ENCODE results near the gene ACACB.

Gene ACACB

DNA sequence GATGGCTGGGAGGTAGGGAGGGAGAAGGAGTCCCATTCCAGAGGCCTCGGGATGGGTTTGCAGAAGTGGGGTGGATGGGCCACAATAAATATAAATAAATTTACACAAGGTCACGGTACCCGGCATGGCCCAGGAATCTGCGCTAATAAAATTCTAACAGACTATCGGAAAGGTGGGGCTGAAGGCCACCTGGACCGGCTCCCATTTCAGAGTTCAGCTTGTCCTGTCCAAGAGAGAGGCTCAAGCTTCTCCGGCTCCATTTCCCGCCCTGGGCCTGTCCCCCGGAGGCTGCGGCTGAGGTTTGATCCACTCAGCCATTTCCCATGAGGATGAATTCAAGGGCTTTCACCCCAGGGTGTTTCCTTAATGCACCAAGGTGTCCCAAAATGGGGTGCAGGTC is 162.5 kb downstream of the ACACB start:
- no peak for DNase-seq (ENCODE audit: extremely low read depth, insufficient read length)
- TF ChIP-seq, protein P1, sequence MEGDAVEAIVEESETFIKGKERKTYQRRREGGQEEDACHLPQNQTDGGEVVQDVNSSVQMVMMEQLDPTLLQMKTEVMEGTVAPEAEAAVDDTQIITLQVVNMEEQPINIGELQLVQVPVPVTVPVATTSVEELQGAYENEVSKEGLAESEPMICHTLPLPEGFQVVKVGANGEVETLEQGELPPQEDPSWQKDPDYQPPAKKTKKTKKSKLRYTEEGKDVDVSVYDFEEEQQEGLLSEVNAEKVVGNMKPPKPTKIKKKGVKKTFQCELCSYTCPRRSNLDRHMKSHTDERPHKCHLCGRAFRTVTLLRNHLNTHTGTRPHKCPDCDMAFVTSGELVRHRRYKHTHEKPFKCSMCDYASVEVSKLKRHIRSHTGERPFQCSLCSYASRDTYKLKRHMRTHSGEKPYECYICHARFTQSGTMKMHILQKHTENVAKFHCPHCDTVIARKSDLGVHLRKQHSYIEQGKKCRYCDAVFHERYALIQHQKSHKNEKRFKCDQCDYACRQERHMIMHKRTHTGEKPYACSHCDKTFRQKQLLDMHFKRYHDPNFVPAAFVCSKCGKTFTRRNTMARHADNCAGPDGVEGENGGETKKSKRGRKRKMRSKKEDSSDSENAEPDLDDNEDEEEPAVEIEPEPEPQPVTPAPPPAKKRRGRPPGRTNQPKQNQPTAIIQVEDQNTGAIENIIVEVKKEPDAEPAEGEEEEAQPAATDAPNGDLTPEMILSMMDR (IDR thresholded peaks at IDR 0.05; ENCODE audit: insufficient read depth, low read length, poor library complexity, severe bottlenecking), result no peak
- Histone ChIP-seq H3K4me3 (replicated peaks; ENCODE audit: low read depth, low read length) (no peak overlapping the region), H3K36me3 (ENCODE audit: control insufficient read depth, insufficient read depth, low read length) (no peaks in the 10 kb centered on the region), H3K27me3 (replicated peaks; ENCODE audit: control insufficient read depth, insufficient read depth, low read length) (no peaks in the 10 kb centered on the region; the same call in 1 of the 2 replicates)

DNA sequence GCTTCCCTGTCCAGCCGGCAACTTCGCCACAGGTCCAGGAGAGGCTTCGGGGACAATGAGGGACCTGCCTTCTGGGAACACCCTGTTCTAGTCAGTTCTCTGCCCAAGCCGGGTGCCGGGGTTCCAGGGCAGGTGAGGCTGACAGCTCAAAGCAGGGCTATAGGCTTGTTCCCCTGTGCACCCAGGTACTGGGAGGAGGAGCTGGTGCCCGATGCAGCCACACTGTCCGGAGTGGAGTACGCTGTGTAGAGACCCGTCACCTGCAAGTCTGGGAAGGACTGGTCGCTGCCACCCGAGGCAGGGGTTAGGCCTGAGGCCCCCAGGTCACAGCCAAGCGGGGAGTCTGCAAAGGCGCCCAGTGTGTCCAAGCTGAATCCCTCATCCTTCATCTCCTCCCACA is 163.1 kb downstream of the ACACB start:
- Histone ChIP-seq H3K27me3 (replicated peaks; ENCODE audit: control insufficient read depth, insufficient read depth, low read length) (no peaks in the 10 kb centered on the region; the same call in 1 of the 2 replicates), H3K36me3 (ENCODE audit: control insufficient read depth, insufficient read depth, low read length) (no peaks in the 10 kb centered on the region), H3K4me3 (replicated peaks; ENCODE audit: low read depth, low read length) (no peak overlapping the region)
- TF ChIP-seq, protein P1 (IDR thresholded peaks at IDR 0.05; ENCODE audit: insufficient read depth, low read length, poor library complexity, severe bottlenecking), result no peak
- no peak for DNase-seq (ENCODE audit: extremely low read depth, insufficient read length)

DNA sequence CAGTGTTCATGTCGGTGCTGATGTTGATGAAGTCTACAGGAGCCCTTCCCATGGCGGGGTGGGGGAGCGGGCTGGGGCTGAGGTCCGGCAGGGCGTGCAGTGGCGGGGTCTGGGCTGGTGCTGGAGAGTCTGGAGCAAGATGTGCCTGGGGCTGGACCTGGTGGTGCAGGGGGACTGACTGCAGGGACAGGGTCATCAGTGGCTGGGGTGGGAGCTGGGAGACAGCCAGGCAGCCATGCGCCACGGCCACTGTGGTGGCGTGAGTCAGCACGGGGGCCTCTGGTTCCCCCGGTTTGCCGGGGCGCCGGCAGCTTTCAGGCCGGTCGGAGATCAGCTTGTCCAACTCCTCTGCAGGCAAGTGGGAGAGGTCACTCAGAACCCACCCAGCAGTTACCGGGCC is 165.1 kb downstream of the ACACB start:
- no peak overlapping the region for H3K4me3 ChIP-seq (replicated peaks; ENCODE audit: low read depth, low read length)
- H3K36me3 ChIP-seq (ENCODE audit: control insufficient read depth, insufficient read depth, low read length), result no peaks in the 10 kb centered on the region
- TF ChIP-seq, protein P1 (IDR thresholded peaks at IDR 0.05; ENCODE audit: insufficient read depth, low read length, poor library complexity, severe bottlenecking), result no peak
- DNase-seq (ENCODE audit: extremely low read depth, insufficient read length), result no peak
- H3K27me3 ChIP-seq (replicated peaks; ENCODE audit: control insufficient read depth, insufficient read depth, low read length), result no peaks in the 10 kb centered on the region

DNA sequence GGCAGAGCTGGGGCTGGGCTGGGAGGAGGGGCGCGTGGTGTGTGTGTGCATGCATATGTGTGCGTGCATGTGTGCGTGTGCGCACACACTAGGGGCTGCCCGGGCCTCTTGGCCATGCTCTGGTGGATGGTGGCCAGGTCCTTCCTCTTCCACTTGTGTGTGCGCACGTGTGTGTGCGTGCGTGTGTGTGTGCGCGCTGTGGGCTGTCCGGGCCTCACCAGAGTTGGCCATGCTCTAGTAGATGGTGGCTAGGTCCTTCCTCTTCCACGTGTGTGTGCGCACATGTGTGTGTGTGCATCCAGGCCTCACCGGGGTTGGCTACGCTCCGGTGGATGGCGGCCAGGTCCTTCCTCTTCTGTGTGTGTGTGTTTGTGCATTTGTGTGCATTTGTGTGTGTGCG is 168.0 kb downstream of the ACACB start:
- H3K27me3 ChIP-seq (replicated peaks; ENCODE audit: control insufficient read depth, insufficient read depth, low read length), result no peaks in the 10 kb centered on the region
- H3K36me3 ChIP-seq (ENCODE audit: control insufficient read depth, insufficient read depth, low read length), result no peaks in the 10 kb centered on the region
- H3K4me3 ChIP-seq (replicated peaks; ENCODE audit: low read depth, low read length), result no peak overlapping the region
- TF ChIP-seq, protein P1 (IDR thresholded peaks at IDR 0.05; ENCODE audit: insufficient read depth, low read length, poor library complexity, severe bottlenecking), result no peak
- no peak for DNase-seq (ENCODE audit: extremely low read depth, insufficient read length)

DNA sequence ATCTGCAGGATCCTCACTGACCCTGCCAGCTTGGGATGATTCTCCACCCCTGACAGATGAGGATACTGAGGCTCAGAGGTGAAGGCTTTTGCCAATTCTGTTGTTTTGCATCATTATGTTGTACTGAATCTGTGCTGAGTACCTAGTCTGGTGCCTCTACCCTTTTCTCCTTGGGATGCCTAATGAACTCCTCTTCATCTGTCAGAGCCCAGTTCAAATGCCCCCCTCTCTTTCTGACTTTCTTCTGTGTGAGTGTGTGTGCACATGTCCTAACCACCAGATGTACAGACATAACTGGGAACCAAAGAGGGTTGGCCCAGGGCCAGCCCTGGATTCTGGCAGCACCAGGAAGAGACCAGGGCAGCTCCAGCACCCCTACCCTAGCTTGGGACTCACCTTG is 169.9 kb downstream of the ACACB start:
- no peak for DNase-seq (ENCODE audit: extremely low read depth, insufficient read length)
- no peaks in the 10 kb centered on the region for H3K36me3 ChIP-seq (ENCODE audit: control insufficient read depth, insufficient read depth, low read length)
- H3K4me3 ChIP-seq (replicated peaks; ENCODE audit: low read depth, low read length), result no peak overlapping the region
- TF ChIP-seq, protein P1 (IDR thresholded peaks at IDR 0.05; ENCODE audit: insufficient read depth, low read length, poor library complexity, severe bottlenecking), result no peak
- peaks cover 2% of the 10 kb centered on the region; the same call in 1 of the 2 replicates for H3K27me3 ChIP-seq (replicated peaks; ENCODE audit: control insufficient read depth, insufficient read depth, low read length)

DNA sequence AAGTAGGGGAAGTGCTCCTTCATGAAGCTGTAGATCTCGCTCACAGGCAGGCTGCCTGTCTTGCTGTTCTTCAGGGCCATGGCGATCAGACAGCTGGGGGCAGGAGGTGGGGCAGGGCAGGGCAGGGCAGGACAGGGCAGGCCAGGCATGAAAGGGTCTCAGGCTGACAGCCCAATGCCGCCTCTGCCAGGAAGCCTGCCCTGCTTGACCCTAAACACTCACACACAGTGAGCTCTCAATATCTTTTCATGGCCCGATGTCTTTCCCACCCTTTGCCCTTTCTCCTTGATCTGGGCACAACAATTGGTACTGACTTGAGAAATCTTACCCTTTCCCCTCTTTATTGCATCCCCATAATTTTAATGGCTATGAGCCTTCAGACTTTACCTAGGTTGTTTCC is 170.3 kb downstream of the ACACB start:
- no peak overlapping the region for H3K4me3 ChIP-seq (replicated peaks; ENCODE audit: low read depth, low read length)
- TF ChIP-seq, protein P1 (IDR thresholded peaks at IDR 0.05; ENCODE audit: insufficient read depth, low read length, poor library complexity, severe bottlenecking), result no peak
- H3K27me3 ChIP-seq (replicated peaks; ENCODE audit: control insufficient read depth, insufficient read depth, low read length), result peaks cover 2% of the 10 kb centered on the region; the same call in 1 of the 2 replicates
- H3K36me3 ChIP-seq (ENCODE audit: control insufficient read depth, insufficient read depth, low read length), result no peaks in the 10 kb centered on the region
- DNase-seq (ENCODE audit: extremely low read depth, insufficient read length), result no peak

Data from GM06990 (cell line).